Measurements from ENCODE around the gene PUS7.

PUS7 gene

GRCh38 chr7:105480931-105481330 is 41.1 kb downstream of the PUS7 start:
- Histone ChIP-seq H3K9me3 (replicated peaks; ENCODE audit: insufficient read depth, low read length) (no peaks in the 10 kb centered on the region), H3F3A (ENCODE audit: insufficient read depth, low read length) (no peaks in the 10 kb centered on the region), H3K36me3 (replicated peaks; ENCODE audit: insufficient read depth, low read length) (no peaks in the 10 kb centered on the region), H3K9me2 (replicated peaks; ENCODE audit: insufficient read depth, low read length) (no peaks in the 10 kb centered on the region), H3K4me3 (ENCODE audit: low read length) (no peak overlapping the region), H4K20me1 (ENCODE audit: insufficient read depth, low read length) (no peaks in the 10 kb centered on the region), H3K79me2 (ENCODE audit: low read length) (no peaks in the 10 kb centered on the region), H2AFZ (ENCODE audit: low read length) (no peak overlapping the region), H3K9ac (ENCODE audit: low read length) (no peak overlapping the region), H3K4me1 (ENCODE audit: low read length) (no peaks in the 10 kb centered on the region), H3K4me2 (ENCODE audit: low read depth, low read length) (no peak overlapping the region), H3K27me3 (replicated peaks; ENCODE audit: insufficient read depth, low read length) (no peaks in the 10 kb centered on the region), H3K27ac (ENCODE audit: low read length) (no peak overlapping the region)
- no peak for TF ChIP-seq CTCF (IDR thresholded peaks at IDR 0.05; ENCODE audit: low read length)
- no peak for TF ChIP-seq EZH2phosphoT487 (IDR thresholded peaks at IDR 0.05; ENCODE audit: low read length)
- TF ChIP-seq EZH2 (optimal IDR thresholded peaks at IDR 0.05; ENCODE audit: low read depth, low read length), result no peak
- DNase-seq, result no peak

- Histone ChIP-seq H3F3A (ENCODE audit: insufficient read depth, low read length) (no peaks in the 10 kb centered on the region), H3K4me3 (ENCODE audit: low read length) (no peak overlapping the region), H3K36me3 (replicated peaks; ENCODE audit: insufficient read depth, low read length) (no peaks in the 10 kb centered on the region), H3K27ac (ENCODE audit: low read length) (no peak overlapping the region), H4K20me1 (ENCODE audit: insufficient read depth, low read length) (no peaks in the 10 kb centered on the region), H3K9me2 (replicated peaks; ENCODE audit: insufficient read depth, low read length) (no peaks in the 10 kb centered on the region), H3K27me3 (replicated peaks; ENCODE audit: insufficient read depth, low read length) (no peaks in the 10 kb centered on the region), H3K9ac (ENCODE audit: low read length) (no peak overlapping the region), H3K4me1 (ENCODE audit: low read length) (no peaks in the 10 kb centered on the region), H2AFZ (ENCODE audit: low read length) (no peak overlapping the region), H3K9me3 (replicated peaks; ENCODE audit: insufficient read depth, low read length) (no peaks in the 10 kb centered on the region), H3K79me2 (ENCODE audit: low read length) (no peaks in the 10 kb centered on the region), H3K4me2 (ENCODE audit: low read depth, low read length) (no peak overlapping the region)
- no peak for DNase-seq
- TF ChIP-seq EZH2 (optimal IDR thresholded peaks at IDR 0.05; ENCODE audit: low read depth, low read length), result no peak
- no peak for TF ChIP-seq EZH2phosphoT487 (IDR thresholded peaks at IDR 0.05; ENCODE audit: low read length)
- TF ChIP-seq CTCF (IDR thresholded peaks at IDR 0.05; ENCODE audit: low read length), result no peak
Observed at GRCh38 chr7:105478606-105479005, 43.5 kb downstream of the PUS7 start.

- no peaks in the 10 kb centered on the region for H4K20me1 ChIP-seq (ENCODE audit: insufficient read depth, low read length)
- H2AFZ ChIP-seq (ENCODE audit: low read length), result no peak overlapping the region
- H3K27ac ChIP-seq (ENCODE audit: low read length), result no peak overlapping the region
- H3K9ac ChIP-seq (ENCODE audit: low read length), result no peak overlapping the region
- no peak overlapping the region for H3K4me3 ChIP-seq (ENCODE audit: low read length)
- TF ChIP-seq EZH2phosphoT487 (IDR thresholded peaks at IDR 0.05; ENCODE audit: low read length), result no peak
- TF ChIP-seq EZH2 (optimal IDR thresholded peaks at IDR 0.05; ENCODE audit: low read depth, low read length), result no peak
- TF ChIP-seq CTCF (IDR thresholded peaks at IDR 0.05; ENCODE audit: low read length), result no peak
- H3F3A ChIP-seq (ENCODE audit: insufficient read depth, low read length), result no peaks in the 10 kb centered on the region
- DNase-seq, result no peak
- no peaks in the 10 kb centered on the region for H3K36me3 ChIP-seq (replicated peaks; ENCODE audit: insufficient read depth, low read length)
- H3K4me2 ChIP-seq (ENCODE audit: low read depth, low read length), result no peak overlapping the region
- H3K9me3 ChIP-seq (replicated peaks; ENCODE audit: insufficient read depth, low read length), result no peaks in the 10 kb centered on the region
- H3K79me2 ChIP-seq (ENCODE audit: low read length), result no peaks in the 10 kb centered on the region
- no peaks in the 10 kb centered on the region for H3K9me2 ChIP-seq (replicated peaks; ENCODE audit: insufficient read depth, low read length)
- no peaks in the 10 kb centered on the region for H3K27me3 ChIP-seq (replicated peaks; ENCODE audit: insufficient read depth, low read length)
- H3K4me1 ChIP-seq (ENCODE audit: low read length), result no peaks in the 10 kb centered on the region
Observed at GRCh38 chr7:105477908-105478307, 44.2 kb downstream of the PUS7 start.

All from MM.1S (cell line).